Body of pancreas (tissue), 4 donors: ENCODE measurements around the gene EPN3. TPM values are rescaled to one million over a fixed set of nuclear protein-coding genes. Genes with fewer than 3 reads are reported as not detected.

ENCODE experiments used
- ATAC-seq: fragments of 150-250 bp; one replicate; pipeline ENCODE4 v1.9.1; 2016
- DNase-seq, 4 donors: peaks; one replicate each; pipeline ENCODE4 v3.0.0-alpha.2; 2019
- H3K27ac ChIP-seq, 4 donors: fragments of 200-600 bp; sonication (generic); 1 replicate in 3 of 4; 2 replicates in 1 of 4; pipeline versions ENCODE4 v1.5.1 to v1.6.1; 2016 to 2019; ENCODE audit warnings: mild to moderate bottlenecking in 1 of 4, mixed read lengths in 1 of 4, moderate library complexity in 1 of 4
- H3K27me3 ChIP-seq, 2 donors: fragments of 200-600 bp; sonication (generic); one replicate each; pipeline ENCODE4 v1.6.0; 2016; ENCODE audit warnings: mild to moderate bottlenecking in 1 of 2
- H3K36me3 ChIP-seq, 2 donors: fragments of 200-600 bp; sonication (generic); replicated peaks in 1 of 2; 2 replicates each; pipeline ENCODE4 v1.5.1; 2016; ENCODE audit warnings: low read depth in 2 of 2; ENCODE audit not compliant: insufficient read depth in 1 of 2
- H3K4me1 ChIP-seq: fragments of 200-600 bp; sonication (generic); one replicate; pipeline ENCODE4 v1.6.0; 2016
- H3K4me3 ChIP-seq, 2 donors: fragments of 200-600 bp; sonication (generic); 1 replicate in 1 of 2; 2 replicates in 1 of 2; pipeline ENCODE4 v1.5.1; 2016 to 2019
- H3K9me3 ChIP-seq, 3 donors: fragments of 200-600 bp; sonication (generic); 1 replicate in 2 of 3; 2 replicates in 1 of 3; pipeline ENCODE4 v1.5.1; 2016
- CTCF ChIP-seq, 7 experiments: fragments of 450-650 bp in 4 of 7; fragments of 200-600 bp in 3 of 7; sonication (generic) in 3 of 7; IDR thresholded peaks; one replicate each; pipeline ENCODE4 v1.5.1; 2016 to 2019; ENCODE audit warnings: antibody characterized with exemption in 7 of 7
- POLR2A ChIP-seq, 3 donors: fragments of 450-650 bp; IDR thresholded peaks; one replicate each; pipeline ENCODE4 v1.6.1; 2016; ENCODE audit warnings: antibody characterized with exemption in 3 of 3, mild to moderate bottlenecking in 2 of 3
- WGBS, 2 donors: methylation state at CpG; one replicate each; pipeline ENCODE4 v1.1.5; 2017; 5-methylcytosine and 5-hydroxymethylcytosine counted together
- intact Hi-C: fragments of 100-400 bp; cut with DNase I; formaldehyde crosslinking; loops from one replicate; pipeline ENCODE4 v1.15.1; 2023
- total RNA-seq, 2 donors: library from RNA; depleted of rRNA; stranded (reverse); fragments of >200 nt; gene quantifications; one replicate each; pipeline ENCODE4 v1.1.0, GENCODE V29; 2016

EPN3 gene
- total RNA-seq, 2 donors from 2014 or later = 11.9 to 20.1 TPM

- no peaks in the 10 kb centered on the region for H3K9me3 ChIP-seq
- 0 to 1% methylated on average over 14 to 27 of the region's 88 CpGs for WGBS, 2 donors
- intact Hi-C loops = no loop called here
- H3K27ac ChIP-seq = no peak overlapping the region
- TF ChIP-seq CTCF (IDR thresholded peaks at IDR 0.05) (no peak), POLR2A (IDR thresholded peaks at IDR 0.05) (no peak)
- no peaks in the 10 kb centered on the region for H3K36me3 ChIP-seq
- no peak for ATAC-seq
- peaks cover 29% of the 10 kb centered on the region for H3K4me1 ChIP-seq
- no peak overlapping the region for H3K4me3 ChIP-seq
- peaks cover 0 to 23% of the 10 kb centered on the region in 2 donors for H3K27me3 ChIP-seq
- no peak for DNase-seq
These were observed 28.6 kb downstream of the EPN3 start for GRCh38 chr17:50560931-50561745.

DNA sequence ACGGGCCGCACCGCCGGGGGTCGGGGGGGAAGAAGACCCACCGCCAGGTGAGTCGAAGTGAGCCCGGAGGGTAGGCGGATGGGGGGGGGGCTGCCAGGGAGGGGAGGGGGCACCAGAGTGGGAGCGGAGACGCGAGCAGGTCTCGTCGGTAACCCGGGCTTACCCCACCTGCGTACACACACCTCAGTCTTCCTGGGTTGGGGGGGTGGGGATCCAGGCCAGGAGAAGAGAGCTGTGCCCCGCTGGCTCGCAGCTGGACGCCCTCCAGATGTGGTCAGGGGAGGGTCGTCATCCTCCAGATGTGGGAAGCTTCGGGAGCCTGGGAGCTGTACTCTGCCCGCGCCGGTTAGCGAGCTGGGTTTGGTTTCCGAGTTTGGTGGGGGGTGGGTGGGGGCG, 29.2 kb downstream of the EPN3 start:
- Histone ChIP-seq H3K4me1 (peaks cover 29% of the 10 kb centered on the region), H3K27ac (no peak overlapping the region), H3K27me3 (peaks cover 0 to 23% of the 10 kb centered on the region in 2 donors), H3K36me3 (no peaks in the 10 kb centered on the region), H3K9me3 (no peaks in the 10 kb centered on the region), H3K4me3 (no peak overlapping the region)
- no peak for ATAC-seq
- no peak for TF ChIP-seq POLR2A (IDR thresholded peaks at IDR 0.05)
- no peak for TF ChIP-seq CTCF (IDR thresholded peaks at IDR 0.05)
- intact Hi-C loops = no loop called here
- no peak for DNase-seq
- WGBS, 2 donors = 1 to 8% methylated on average over 5 to 25 of the region's 27 CpGs

DNA sequence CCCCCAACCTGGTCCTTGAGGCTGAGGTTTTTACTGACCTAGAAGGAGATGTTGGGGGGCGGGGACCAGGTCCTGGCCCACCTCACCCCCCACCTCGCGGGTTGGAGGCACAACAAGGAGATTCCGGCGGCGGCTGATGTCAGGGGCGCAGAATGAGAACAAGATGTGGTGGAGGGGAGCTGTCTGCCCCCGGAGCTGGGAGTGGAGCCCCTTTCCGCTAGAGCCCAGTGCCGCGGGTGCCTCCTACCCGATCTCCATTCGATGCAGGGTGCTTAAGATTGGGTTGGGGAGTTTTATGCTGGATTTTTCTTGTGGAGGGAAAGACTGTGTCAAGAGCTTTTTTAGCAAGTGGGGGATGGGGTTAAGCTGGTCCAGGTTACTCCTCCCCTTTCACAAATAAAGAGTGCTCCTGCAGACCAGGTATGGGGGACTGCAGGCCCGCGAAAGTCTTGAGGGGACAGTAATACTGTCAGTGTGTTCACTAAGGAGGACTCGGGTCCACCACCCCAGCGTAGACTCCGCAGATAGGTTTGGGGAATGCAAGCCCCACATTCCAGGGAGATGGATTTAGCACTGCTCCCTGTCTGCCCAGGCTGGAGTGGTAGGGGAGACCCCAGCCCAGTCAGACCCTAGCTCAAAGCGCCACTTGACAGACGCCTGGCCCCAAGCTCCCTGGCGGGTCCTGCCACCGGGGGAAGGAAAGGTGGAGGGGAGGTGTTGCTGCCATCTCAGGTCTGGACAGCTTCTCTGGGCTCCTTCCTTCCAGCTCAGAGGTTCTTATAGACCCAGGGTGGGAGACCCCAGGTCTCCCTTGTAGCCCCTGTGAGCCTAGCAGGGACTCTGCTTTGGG, 29.9 kb downstream of the EPN3 start:
- Histone ChIP-seq H3K4me1 (peaks cover 29% of the 10 kb centered on the region), H3K27ac (no peak overlapping the region), H3K4me3 (no peak overlapping the region), H3K36me3 (no peaks in the 10 kb centered on the region), H3K27me3 (peaks cover 0 to 23% of the 10 kb centered on the region in 2 donors), H3K9me3 (no peaks in the 10 kb centered on the region)
- intact Hi-C loops = no loop called here
- ATAC-seq (no peak), DNase-seq (no peak)
- WGBS, 2 donors = 31 to 32% methylated on average over 14 to 22 of the region's 22 CpGs
- TF ChIP-seq POLR2A (IDR thresholded peaks at IDR 0.05) (no peak), CTCF (IDR thresholded peaks at IDR 0.05) (no peak)

GRCh38 chr17:50563092-50563511, 30.6 kb downstream of the EPN3 start:
- Histone ChIP-seq H3K4me3 (no peak overlapping the region), H3K27ac (no peak overlapping the region), H3K27me3 (peaks cover 0 to 23% of the 10 kb centered on the region in 2 donors), H3K36me3 (no peaks in the 10 kb centered on the region), H3K4me1 (peaks cover 29% of the 10 kb centered on the region), H3K9me3 (no peaks in the 10 kb centered on the region)
- WGBS, 2 donors = 66 to 71% methylated on average over 3 to 4 of the region's 4 CpGs
- TF ChIP-seq POLR2A (IDR thresholded peaks at IDR 0.05) (no peak), CTCF (IDR thresholded peaks at IDR 0.05) (no peak)
- intact Hi-C loops = no loop called here
- ATAC-seq (no peak), DNase-seq (no peak)
